ENCODE data around the gene POTEB3.
"Not testable (repeated sequence)": the region's sequence is repeated elsewhere in the genome, so short reads cannot be mapped to it uniquely, and the experiment has no call there.

The POTEB3 gene

DNA sequence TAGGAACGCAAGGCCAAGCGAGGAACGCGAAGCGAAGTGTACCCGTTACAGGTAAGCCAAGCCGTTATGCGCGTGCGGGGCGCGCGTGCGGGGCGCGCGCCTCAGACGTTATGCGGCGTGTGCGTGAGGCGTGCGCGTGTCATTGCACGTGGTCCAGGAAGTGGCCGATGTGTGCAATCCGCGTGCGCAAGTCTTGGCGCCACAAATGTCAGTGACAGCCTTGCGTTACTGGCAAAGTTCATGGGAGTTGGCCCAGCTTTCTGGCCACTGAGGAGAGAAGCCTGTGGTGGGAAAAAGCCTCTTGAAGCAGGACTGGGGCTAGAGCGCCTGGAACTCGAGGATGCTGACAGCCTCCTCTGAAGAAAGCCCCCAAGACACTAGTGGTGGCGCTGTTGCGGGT, at the start of gene POTEB3:
Gene POTEB3 (minus strand): TSS at position 101 of the 400 bp plus-strand sequence. CDS start 488 bp downstream, outside the sequence.
- DNase-seq (ENCODE audit: low read depth); H3K4me3 ChIP-seq (ENCODE audit: low read depth, low read length): not testable (repeated sequence)

- H3K4me3 ChIP-seq (ENCODE audit: low read depth, low read length); DNase-seq (ENCODE audit: low read depth): not testable (repeated sequence)
Observed at GRCh38 chr15:21453683-21454082, 13.4 kb upstream of the POTEB3 start.

GRCh38 chr15:21451920-21452563, 11.7 kb upstream of the POTEB3 start:
- not testable (repeated sequence) for DNase-seq (ENCODE audit: low read depth); H3K4me3 ChIP-seq (ENCODE audit: low read depth, low read length)

GRCh38 chr15:21451487-21451886, 11.2 kb upstream of the POTEB3 start:
- not testable (repeated sequence) for H3K4me3 ChIP-seq (ENCODE audit: low read depth, low read length); DNase-seq (ENCODE audit: low read depth)

GRCh38 chr15:21407366-21407765, 32.9 kb downstream of the POTEB3 start:
- not testable (repeated sequence) for DNase-seq (ENCODE audit: low read depth); H3K4me3 ChIP-seq (ENCODE audit: low read depth, low read length)

DNA sequence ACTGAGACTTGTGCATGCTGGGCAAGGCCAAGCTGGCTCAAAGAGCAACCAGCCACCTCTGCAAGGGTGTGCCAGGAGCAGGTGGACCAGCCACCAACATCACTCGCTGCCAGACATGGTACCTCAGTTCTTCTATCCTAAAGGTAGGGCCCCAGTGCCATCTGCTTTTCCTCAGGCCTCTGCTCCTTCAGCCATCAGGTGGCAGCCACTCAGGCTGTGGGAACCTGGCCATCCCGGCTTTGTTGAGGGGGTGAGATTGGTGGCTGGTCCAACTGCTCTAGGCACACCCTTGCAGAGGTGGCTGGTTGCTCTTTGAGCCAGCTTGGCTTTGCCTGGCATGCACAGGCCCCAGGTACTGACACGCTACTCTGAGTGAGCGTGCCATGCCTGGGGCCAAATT, 38.8 kb downstream of the POTEB3 start:
- DNase-seq (ENCODE audit: low read depth); H3K4me3 ChIP-seq (ENCODE audit: low read depth, low read length): not testable (repeated sequence)

DNA sequence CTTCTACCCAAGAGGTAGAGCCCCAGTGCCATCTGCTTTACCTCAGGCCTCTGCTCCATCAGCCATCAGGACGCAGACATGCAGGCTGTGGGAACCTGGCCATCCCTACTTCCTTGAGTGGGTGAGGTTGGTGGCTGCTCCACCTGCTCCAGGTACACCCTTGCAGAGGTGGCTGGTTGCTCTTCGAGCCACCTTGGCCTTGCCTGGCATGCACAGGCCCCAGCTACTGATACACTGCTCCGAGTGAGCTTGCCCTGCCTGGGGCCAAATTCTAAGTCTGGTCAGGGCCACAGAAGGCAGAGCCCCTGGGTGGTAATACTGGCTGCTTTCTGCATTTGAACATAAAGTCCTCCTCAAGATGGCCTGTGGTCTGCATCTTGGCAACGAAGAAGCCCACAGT, 41.2 kb downstream of the POTEB3 start:
- not testable (repeated sequence) for H3K4me3 ChIP-seq (ENCODE audit: low read depth, low read length); DNase-seq (ENCODE audit: low read depth)

GRCh38 chr15:21398511-21398910, 41.8 kb downstream of the POTEB3 start:
- not testable (repeated sequence) for DNase-seq (ENCODE audit: low read depth); H3K4me3 ChIP-seq (ENCODE audit: low read depth, low read length)

- DNase-seq (ENCODE audit: low read depth); H3K4me3 ChIP-seq (ENCODE audit: low read depth, low read length): not testable (repeated sequence)
Observed at GRCh38 chr15:21397656-21398055, 42.6 kb downstream of the POTEB3 start.

- DNase-seq (ENCODE audit: low read depth), result not testable (repeated sequence)
Observed at GRCh38 chr15:21397186-21397585, 43.1 kb downstream of the POTEB3 start.

DNA sequence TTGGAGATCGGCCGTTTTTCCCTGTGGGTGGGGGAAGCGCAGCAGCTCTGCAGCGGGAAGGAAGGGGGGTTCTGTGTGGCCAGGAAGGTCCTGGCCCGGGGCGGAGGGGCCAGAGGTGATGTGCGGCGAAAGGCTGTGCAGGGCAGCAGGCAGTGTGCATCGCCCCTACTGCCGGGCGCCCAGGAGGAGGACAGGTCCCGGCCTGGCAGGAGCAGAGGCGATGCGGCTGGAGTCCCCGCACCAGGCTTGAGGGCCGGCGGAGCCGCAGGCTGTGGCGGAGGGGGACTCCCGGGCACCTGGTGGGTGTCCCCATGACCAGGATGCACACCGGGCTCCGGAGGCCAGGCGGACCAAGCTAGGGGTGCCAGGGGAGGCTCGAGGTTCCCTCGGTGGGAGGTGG, 54.3 kb downstream of the POTEB3 start:
- not testable (repeated sequence) for H3K4me3 ChIP-seq (ENCODE audit: low read depth, low read length)

More at GRCh38 chr15:21397186-21397585, 43.1 kb downstream of the POTEB3 start:
- not testable (repeated sequence) for H3K4me3 ChIP-seq (ENCODE audit: low read depth, low read length)

GRCh38 chr15:21383866-21384485, 56.3 kb downstream of the POTEB3 start:
- H3K4me3 ChIP-seq (ENCODE audit: low read depth, low read length); DNase-seq (ENCODE audit: low read depth): not testable (repeated sequence)

More for the DNA sequence above, 54.3 kb downstream of the POTEB3 start:
- DNase-seq (ENCODE audit: low read depth), result not testable (repeated sequence)

DNA sequence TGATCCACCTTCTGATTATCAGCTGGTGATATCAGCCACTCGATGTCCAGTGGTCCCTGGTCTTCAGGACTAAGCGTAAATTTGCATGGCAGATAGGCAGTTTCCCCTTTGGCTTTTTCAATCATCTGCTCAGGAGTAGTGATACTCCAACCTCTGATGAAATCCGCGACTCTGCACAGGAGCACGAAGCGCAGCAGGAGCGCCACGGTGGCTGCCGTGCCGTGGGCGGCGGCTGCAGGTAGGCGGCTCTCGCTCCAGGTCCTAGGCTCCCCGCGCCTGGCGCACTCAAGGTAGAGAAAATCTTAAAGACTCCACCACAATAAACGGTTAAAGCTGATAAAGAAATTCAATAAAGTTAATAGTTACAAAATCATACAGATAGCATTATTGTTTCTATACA, 66.6 kb downstream of the POTEB3 start:
- H3K4me3 ChIP-seq (ENCODE audit: low read depth, low read length); DNase-seq (ENCODE audit: low read depth): not testable (repeated sequence)

- DNase-seq (ENCODE audit: low read depth), result not testable (repeated sequence)
Observed at GRCh38 chr15:21369177-21369576, 71.1 kb downstream of the POTEB3 start.

DNA sequence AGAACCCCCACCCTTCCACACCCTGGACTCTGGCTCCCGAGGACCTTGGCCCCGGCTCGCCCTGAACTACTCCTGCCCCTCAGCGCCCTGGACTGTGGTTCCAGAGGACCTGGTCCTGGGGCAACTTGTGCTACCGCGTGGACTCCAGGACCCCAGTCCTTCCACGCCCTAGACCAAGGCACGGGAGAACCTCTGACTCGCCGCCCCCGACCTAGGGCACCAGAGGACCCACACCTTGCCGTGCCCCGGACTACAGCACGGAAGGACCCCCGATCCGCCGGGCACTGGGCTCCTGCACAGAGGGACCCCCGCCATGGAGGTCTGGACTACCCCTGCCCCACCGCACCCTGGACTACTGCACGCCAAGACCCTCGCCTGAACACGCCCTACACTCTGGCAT, 71.7 kb downstream of the POTEB3 start:
- H3K4me3 ChIP-seq (ENCODE audit: low read depth, low read length); DNase-seq (ENCODE audit: low read depth): not testable (repeated sequence)

More at GRCh38 chr15:21369177-21369576, 71.1 kb downstream of the POTEB3 start:
- not testable (repeated sequence) for H3K4me3 ChIP-seq (ENCODE audit: low read depth, low read length)

Data from skeletal muscle cell (primary cell).